AG20443 (cell line): ENCODE results near the gene ZC3HAV1.
"Not testable (repeated sequence)": the region's sequence is repeated elsewhere in the genome, so short reads cannot be mapped to it uniquely, and the experiment has no call there.

Experiments used
- DNase-seq: peaks from one replicate; pipeline ENCODE4 v3.0.0; 2012; ENCODE audit warnings: low spot score, mixed read lengths

Gene ZC3HAV1

DNA sequence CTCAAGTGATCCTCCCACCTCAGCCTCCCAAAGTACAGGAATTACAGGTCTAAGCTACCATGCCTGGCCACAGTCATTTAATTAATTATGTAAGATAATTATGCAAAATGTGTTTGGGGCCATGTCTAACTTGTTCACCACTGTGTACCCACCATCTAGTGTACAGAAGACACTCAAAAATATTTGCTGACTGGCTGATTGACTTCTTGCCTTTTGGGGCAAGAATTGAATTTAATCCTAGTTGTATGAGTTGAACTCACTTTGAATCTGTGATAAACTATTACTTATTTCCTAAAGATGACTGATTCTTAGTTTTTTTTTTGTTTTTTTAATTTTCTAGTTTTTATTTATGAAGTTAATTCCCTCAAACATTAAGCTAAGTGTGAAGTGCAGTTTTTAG, 57.9 kb downstream of the ZC3HAV1 start:
- no peak for DNase-seq

DNA sequence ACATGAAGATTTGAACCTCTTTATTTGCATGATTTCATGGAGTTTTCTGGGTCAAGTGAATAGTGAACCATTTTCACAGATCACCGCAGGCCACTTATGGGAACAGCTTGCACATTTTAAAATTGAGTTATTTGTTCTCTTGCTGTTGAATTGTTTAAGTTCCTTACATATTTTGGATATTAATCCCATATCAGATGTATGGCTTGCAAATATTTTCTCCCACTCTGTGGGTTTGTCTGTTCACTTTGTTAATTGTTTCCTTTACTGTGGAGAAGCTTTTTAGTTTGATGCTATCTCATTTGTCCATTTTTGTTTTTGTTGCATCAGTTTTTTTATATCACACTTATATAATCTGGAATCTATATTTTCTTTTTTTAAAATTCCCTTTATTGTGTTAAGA, 59.6 kb downstream of the ZC3HAV1 start:
- DNase-seq = no peak

DNA sequence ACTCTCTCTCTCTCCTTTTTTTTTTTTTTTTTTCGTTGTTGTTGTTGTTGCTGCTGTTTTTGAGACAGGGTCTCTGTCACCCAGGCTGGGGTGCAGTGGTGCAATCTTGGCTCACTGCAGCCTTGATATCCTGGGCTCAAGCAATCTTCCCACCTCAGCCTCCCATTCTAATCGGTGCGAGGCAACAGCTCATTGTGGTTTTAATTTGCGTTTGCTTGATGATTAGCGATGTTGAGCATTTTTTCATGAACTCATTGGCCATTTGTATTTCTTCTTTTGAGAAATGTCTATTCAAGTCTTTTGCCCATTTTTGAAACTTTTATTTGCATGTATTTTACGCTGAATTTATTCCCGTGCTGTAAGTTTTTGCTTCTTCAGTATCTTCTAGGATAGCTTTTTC, 60.4 kb downstream of the ZC3HAV1 start:
- no peak for DNase-seq

DNA sequence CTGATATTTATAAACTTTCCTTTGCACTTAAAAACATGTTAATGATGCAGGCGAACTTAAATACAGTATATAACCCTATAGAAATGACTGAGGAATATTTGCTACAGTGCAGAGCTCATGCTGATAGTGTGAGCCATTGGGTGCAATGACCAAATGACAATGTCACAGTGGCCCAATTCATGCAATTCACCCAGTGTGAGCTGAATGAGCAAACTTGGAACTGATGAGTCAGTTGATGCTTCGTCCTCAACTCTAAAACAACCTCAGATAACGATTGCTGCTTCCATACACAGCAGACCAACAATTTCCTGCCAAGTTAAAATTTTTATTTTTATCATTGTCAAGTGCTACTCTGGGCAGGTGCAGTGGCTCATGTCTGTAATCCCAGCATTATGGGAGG, 61.5 kb downstream of the ZC3HAV1 start:
- no peak for DNase-seq

DNA sequence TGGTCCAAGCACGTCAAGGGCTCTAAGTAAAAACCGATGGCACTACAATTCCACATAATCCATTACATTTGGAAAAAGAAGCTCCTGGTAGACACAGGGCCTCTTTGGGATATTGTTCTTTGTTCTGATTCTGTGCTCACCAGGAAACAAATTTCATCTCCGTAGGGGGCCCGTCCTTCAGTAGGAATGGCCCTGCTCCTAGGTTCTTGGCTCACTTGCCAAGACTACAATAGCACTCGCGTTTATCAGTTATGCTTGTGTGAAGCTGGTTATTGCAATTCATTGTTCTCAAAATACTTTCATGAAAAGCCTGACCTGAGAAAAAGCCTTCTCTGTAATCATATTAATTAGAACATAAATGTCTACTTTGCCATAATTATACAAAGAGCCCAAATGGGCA, 63.4 kb downstream of the ZC3HAV1 start:
- DNase-seq = no peak

DNA sequence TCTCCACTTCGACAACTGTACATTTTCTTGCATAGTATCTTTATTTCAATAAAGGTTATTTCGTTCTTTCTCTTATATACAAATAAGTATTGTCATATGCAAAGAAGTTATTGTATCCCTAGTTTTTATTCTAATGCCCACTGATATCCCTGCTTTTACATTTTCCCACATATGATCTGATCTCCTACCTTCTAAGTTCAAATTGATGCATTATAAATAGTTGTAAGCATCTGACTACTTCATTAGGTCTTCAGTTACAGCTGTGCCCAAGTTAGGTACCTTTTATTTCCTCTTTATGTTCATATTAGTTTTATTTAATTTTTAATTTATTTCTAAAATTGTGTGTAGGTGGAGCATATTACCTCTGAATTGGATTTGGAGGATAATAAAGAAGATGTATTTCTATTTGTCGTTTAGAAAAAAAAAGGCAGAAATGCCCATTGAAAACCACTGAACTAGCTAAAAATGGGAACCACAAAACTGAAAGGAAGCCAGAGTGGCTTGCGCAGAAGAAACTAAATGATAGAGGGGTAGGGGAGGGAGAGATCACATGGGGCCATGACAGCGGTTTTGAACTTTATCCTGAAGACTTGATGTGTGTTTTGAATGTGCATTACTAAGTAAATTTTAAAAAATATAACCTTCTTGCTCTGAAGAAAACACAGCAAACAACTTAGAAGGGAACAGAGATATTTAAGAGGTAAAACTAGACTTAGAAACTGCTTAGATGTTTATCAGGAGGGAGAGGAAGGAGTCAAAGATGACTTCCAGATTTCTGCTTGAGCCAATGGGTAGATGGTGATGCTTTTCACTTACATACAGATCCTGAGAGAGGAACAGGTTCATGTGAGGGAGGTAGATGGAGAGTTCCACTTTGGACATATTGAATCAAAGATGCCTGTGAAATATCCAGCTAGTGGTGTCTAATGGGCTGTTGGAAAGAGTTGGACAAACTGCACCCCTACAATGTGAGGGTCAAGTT, 64.4 kb downstream of the ZC3HAV1 start:
- no peak for DNase-seq

DNA sequence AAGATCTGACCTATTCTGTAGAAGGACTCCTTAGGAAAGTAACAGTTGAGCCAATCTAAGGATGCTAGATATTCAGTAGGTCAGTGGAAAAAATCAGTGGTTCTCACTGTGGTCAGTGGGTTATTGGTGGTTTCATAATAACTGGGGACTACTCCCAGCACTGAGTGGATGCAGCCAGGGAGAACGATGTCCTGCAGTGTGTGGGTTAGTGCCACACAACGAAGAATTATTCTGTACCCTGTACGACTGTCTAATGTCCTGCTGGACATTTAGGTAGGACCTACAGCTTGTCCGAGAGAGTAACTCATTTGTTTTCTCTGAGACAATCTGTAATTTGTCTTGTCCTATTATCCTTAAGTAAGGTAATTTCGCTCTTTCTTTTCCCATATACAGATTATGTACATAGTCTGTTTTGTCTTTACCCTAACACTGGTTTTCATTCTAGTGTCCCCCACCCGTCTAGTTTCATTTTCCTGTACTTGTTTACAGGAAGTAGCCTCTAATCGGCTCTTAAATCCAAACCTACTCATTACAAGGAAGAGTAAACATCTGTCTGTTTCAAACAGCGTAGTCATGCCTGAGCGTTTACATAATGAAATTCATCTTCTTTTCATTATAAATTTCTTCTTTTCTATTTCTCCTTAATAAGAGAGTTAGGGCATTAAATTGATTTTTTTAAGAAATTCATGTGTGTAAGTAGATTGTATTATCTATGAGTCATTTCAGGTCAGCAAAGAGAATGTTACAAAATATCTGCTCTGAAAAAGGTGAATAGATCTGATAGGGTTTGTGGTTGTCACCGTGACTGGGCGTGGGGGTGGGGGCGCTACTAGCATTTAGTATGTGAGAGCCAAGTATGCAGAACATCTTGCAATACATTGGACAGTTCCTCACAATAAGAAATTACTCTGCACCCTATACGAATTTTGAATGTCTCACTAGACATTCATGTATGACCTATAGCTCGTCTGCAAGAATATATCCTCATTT, 65.4 kb downstream of the ZC3HAV1 start:
- DNase-seq = no peak

DNA sequence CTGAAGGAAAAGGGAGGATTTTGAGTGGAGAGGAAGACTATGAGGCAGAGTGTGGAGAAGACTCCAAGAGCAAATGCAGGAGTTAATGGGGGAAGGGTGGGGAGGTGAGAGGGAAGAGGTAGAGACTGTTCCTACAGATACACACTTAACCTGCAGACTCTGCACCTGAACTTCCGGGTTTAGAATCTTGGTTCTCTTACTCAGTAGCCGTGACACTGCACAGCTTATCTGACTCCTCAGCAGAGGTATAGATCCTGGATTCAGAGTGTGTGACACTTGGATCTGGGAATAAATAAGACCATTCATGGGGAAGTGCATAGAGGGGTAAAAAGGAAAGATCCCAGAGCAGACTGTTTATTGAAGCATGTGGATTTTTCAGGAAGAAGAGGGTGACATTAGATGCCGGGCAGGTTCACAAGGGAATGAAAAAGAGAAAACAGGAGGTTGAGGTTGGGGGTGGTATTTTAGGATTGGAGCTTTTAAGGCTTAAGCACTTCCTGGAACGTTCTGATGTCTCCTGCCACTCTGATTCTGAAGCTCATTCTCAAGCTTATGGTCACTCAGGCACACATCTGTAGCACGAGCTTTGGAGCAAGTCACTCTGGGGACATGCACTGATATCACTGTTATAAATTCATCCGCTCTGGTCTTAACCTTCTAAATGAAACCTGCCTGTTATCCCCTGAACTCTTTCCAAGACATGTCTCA, 68.0 kb downstream of the ZC3HAV1 start:
- DNase-seq = no peak

DNA sequence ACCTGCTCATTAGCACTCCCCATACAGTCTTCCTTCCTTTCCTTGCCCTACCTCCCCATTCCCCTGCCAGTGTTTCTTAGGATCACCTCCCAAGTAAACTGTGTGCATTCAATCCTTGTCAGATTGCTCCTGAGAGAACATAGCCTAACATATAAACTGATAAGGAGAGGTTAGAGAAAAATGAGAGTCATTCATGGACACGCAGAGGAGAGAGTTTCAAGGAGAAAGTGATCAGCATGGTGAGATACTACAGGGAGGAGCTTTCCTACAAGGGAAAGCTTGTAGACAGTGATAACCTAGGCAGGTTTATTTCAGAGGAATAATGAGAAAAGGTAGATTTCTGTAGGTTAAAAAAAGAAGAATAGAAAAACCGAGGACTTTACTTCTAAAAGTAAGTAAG, 70.8 kb downstream of the ZC3HAV1 start:
- DNase-seq = no peak

DNA sequence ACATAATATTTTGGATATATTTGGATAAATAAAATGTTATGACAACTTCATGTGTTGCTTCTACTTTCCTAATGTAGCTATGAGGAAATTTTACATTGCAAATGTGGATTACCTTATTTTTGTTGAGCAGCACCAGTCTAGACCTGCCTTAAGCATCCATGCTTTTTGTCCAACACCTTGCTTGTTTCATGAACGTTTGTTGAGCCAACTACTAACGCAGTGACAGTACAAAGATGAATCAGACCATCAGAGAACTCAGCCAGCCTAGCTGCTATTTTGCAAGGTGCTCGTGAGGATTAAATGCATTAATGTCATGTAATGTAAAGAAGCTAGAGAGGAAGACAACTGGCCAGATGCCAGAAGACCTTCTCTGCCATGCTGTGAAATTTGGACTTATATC, 72.6 kb downstream of the ZC3HAV1 start:
- DNase-seq = no peak

DNA sequence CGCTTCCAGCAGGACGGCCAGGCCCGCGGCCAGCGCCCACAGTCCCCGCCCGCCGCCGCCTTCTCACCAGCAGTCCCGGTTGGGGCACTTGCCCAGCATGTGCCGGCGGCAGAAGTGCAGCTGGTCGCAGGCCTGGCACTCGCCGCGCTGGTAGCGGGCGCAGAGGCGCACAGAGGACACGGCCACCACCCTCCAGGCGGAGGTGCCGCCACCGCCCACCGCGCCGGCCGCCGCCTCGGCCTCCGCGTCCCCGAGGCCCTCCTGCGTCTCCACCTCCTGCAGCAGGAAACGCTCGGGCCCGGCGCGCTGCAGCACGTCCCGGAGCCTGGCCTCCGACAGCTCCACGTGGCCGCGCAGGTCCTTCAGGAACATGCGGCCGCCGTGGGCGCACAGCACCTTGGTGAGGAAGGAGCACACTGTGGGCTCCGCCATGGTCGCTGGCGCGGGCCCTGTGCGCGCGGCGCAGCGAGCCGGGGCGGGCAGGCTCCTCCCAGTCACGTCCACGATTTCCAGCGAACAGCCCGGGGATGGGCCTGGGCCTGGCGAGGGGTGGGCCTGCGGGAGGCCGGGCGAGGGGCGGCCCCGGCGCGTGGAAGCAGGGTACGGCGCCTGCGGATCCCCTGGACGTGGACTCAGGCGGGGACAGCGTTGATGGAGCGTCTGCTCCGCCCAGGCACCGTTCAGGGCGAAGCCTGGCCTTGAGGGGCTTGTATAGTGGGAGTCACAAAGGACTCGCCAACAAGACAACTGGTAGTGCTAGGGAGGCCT, 73.8 kb downstream of the ZC3HAV1 start, which contains the start of gene ZC3HAV1L:
Gene ZC3HAV1L (minus strand): TSS at position 457 of the 768 bp plus-strand sequence. CDS start 25 bp downstream, at position 432.
- peak; percentile 95 for DNase-seq

DNA sequence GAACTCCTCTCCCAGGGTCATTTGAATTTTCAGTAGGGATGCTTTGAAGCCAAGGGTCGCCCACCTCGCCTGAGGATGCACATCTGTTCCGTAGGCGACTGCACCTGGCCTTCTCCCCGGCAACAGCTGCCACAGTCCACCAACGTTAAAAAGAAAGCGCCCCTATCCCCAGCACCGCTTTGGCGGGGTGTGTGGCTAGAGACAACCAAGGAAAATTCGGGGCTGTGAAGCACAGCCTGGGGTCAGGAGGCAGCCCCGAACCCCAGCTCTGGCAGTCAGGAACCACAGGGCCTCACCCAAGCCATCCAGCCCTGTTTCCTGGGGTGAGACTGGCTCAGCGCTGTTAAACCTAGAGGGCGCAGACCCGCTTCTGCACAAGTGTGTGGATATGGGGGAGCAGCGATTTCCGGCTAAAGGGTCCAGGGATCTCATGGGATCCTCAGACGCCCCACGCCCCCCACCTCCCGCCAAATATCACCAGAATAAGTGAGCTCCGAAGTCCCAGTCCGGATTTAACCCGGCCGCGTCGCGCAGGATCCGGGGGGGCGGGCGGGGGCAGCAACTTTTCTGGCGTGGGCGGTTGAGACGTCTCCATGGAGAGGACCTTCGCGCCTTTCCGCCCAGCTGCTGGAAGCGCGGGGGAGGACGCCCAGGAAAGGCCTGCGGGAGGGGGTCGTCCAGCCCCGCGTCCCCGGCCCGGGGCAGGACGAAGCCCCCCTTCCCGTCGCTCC, 74.5 kb downstream of the ZC3HAV1 start:
- DNase-seq = peak; percentile 73

DNA sequence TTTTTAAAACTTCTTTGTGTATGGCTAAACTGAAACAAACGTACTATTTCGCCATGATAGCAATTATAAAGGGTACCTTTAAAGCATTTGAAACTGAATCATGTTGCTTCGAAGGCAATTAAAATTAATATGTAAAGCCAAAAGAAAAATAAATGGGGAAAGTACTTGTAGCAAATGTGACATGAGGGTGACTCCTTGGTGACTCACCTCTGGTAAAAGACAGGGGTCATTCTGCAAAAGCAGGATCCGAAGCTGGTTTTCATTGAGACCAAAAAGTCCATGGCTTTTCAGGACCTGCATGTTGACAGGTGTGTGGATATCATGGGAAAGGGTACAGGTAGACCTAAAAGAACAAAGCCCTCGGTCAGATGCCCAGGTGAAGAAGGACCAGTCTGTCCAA, 75.2 kb downstream of the ZC3HAV1 start:
- DNase-seq = no peak

DNA sequence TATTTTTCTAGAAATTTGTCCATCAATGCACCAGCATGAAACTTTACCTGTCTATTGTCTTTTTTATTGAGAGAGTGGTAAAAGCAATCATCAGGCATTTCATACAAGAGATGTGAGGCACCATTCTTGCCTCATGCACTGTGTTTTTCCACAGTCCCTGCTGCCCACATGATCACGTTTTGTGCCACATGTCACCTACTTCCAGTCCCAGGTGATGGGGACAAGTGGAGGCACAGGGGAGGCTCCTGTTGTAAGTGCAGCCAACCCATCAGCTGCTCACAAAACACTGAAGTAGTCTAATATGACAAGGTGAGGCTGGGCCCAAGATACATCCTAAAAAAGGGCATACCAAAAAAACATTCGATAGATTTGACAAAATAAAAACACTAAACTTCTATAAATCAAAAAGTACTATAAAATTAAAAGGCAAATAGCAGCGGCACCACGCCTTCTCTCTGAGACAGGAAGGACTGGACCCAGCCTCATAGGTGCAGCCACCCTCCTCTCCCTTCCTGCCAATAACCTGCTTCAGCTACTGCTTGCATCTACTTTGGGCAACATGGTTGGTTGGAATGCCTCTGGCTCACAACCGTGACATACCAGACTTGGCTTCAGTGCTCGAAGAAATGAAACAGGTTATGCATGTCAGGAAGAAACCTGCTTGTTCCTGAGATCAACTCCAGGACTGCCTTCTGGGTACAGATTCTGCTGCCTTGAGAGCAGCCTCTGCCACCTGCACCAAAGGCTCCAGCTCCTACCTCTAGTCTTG, 76.0 kb downstream of the ZC3HAV1 start:
- no peak for DNase-seq

DNA sequence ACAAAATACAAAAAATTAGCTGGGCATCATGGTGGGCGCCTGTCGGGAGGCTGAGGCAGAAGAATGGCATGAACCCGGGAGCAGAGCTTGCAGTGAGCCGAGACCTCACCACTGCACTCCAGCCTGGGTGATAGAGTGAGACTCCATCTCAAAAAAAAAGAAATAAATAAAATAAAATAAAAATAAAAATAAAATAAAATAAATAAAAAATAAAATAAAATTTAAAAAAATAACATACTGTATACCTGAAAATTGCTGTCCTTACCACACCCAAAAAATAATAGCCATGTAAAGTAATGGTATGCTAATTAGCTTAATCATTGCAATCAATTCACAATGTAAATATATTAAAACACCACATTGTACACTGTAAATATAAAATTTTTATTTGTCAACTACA, 77.0 kb downstream of the ZC3HAV1 start:
- no peak for DNase-seq

DNA sequence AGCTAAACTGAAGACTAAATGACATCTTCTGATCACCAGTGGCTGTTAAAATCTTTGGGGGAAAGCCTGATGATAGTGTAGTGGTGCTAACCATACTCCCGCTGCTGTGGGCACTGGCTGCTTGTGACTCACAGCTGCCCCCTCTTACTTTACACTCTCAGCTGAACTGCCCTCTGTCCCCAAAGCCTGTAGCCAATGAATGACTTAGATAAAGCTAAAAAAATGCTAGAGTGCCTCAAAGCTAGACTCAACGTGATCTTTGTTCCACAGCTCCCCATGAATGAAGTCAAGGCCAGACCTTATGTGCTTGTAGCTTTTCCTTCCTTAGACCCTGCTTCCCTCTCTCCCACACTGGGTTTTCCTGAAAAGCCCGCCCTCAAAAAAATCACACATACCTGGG, 80.2 kb downstream of the ZC3HAV1 start:
- DNase-seq = no peak

DNA sequence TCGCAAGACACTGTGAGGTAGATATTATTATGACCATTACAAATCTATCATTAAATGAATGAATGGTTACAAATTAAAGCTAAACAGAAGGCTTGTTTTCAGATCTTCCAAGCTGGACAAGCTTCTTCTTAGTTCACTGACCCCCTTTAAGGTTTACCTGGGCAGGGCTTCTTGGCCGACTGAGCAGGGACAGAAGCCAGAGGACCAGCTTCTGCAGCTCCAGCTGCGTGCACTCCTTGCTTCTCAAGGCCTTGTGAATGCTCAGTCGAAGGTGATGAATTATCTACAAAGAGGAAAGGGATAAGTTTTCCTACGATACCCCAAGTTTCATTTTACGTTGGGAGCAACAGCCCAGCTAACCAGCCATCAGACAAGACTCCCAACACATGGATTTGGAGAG, 83.0 kb downstream of the ZC3HAV1 start:
- no peak for DNase-seq

DNA sequence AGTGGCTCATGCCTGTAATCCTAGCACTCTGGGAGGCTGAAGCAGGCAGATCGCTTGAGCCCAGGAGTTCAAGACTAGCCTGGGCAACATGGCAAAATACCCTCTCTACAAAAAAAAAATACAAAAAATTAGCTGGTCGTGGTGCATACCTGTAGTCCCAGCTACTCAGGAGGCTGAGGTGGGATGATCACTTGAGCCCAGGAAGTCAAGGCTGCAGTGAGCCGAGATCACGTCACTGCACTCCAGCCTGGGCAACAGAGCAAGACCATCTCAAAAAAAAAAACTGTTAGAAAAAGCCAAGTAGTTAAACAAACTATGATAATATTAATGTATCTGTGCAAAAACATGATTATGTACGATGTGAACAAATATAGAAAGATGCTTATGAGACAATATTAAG, 83.7 kb downstream of the ZC3HAV1 start:
- not testable (repeated sequence) for DNase-seq

DNA sequence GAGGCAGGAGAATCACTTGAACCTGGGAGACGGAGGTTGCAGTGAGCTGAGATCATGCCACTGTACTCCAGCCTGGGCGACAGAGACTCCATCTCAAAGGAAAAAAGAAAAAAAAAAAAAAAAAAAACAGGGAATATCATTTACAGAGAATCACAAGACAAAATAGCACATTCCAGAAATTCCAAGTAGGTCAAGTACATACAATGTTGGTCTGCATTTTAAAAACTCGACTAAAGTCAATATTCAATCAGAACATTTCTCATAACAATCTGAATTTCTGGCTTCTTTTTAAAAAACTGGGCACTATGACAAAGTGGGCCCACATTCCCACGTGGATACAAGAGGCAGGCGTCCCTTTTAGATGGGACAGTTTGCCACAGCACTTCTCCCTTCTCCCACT, 86.4 kb downstream of the ZC3HAV1 start:
- no peak for DNase-seq

DNA sequence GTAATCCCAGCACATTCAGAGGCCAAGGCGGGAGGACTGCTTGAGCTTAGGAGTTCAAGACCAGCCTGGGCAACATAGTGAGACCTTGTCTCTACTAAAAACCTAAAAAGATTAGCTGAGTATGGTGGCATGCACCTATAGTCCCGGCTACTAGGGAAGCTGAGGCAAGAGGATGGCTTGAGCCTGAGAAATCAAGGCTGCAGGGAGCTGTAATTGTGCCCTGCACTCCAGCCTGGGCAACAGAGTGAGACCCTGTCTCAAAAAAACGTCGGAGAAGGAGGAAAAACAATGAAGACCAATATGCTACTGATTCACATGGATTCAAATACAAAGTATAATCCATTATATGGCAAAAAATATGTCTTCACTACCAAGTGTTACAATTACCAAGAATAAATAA, 87.2 kb downstream of the ZC3HAV1 start:
- DNase-seq = no peak
